Stomach (tissue), 4 donors: Measurements from ENCODE around the gene RBM48.

Experiments
- POLR2A ChIP-seq, 4 donors: fragments of 450-650 bp; IDR thresholded peaks; one replicate each; pipeline ENCODE4 v1.6.1; 2016; ENCODE audit warnings: antibody characterized with exemption in 4 of 4, control low read depth in 2 of 4, mild to moderate bottlenecking in 1 of 4, moderate library complexity in 1 of 4
- TF ChIP-seq, protein P1 (sequence below), 7 experiments: fragments of 450-650 bp in 4 of 7; fragments of 200-600 bp in 3 of 7; sonication (generic) in 3 of 7; IDR thresholded peaks; one replicate each; pipeline ENCODE4 v1.5.1; 2016 to 2019; ENCODE audit warnings: antibody characterized with exemption in 7 of 7, control low read depth in 2 of 7, mild to moderate bottlenecking in 1 of 7

- TF ChIP-seq, protein P1, sequence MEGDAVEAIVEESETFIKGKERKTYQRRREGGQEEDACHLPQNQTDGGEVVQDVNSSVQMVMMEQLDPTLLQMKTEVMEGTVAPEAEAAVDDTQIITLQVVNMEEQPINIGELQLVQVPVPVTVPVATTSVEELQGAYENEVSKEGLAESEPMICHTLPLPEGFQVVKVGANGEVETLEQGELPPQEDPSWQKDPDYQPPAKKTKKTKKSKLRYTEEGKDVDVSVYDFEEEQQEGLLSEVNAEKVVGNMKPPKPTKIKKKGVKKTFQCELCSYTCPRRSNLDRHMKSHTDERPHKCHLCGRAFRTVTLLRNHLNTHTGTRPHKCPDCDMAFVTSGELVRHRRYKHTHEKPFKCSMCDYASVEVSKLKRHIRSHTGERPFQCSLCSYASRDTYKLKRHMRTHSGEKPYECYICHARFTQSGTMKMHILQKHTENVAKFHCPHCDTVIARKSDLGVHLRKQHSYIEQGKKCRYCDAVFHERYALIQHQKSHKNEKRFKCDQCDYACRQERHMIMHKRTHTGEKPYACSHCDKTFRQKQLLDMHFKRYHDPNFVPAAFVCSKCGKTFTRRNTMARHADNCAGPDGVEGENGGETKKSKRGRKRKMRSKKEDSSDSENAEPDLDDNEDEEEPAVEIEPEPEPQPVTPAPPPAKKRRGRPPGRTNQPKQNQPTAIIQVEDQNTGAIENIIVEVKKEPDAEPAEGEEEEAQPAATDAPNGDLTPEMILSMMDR (IDR thresholded peaks at IDR 0.05), result no peak
- no peak for TF ChIP-seq POLR2A (IDR thresholded peaks at IDR 0.05)
These were observed 24.0 kb upstream of the RBM48 start for GRCh38 chr7:92504563-92504962.
